ENCODE measurements around the gene COLGALT1. TPM values are rescaled to one million over a fixed set of nuclear protein-coding genes. Genes with fewer than 3 reads are reported as not detected.

Gene COLGALT1
- polyA plus RNA-seq, 1 of the 3 experiments (the other 2 are of a cell fraction): 83.8 TPM

DNA sequence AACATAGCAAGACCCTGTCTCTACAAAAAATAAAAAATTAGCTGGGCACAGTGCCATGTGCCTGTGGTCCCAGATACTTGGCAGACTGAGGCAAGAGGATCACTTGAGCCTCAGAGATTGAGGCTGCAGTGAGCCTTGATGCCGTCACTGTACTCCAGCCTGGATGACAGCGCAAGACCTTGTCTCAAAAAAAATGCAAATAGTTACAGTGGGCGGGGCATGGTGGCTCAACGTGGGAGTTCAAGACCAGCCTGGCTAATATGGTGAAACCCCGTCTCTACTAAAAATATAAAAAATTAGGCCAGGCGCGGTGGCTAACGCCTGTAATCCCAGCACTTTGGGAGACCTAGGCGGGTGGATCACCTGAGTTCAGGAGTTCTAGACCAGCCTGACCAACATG is 35.5 kb upstream of the COLGALT1 start:
- ChIA-PET POLR2A (no interaction called here), CTCF (interaction anchor here (0.9 to 2.0 kb wide), 3 partner anchors 13 to 336 kb away, joined by 3 to 4 read pairs (median 3); no protein-coding TSS in a partner anchor)
- H2AFZ ChIP-seq (ENCODE audit: low read depth): no peak overlapping the region
- no peaks in the 10 kb centered on the region for H3K4me1 ChIP-seq (ENCODE audit: control insufficient read depth in 1 of 2, insufficient read depth in 2 of 2, low read depth in 1 of 2, low read length in 1 of 2)
- TF ChIP-seq POLR2AphosphoS5 (IDR thresholded peaks at IDR 0.05; ENCODE audit: low read depth, low read length) (no peak), USF1 (IDR thresholded peaks at IDR 0.05; ENCODE audit: borderline replicate concordance, low read depth) (no peak), RXRA (IDR thresholded peaks at IDR 0.05; ENCODE audit: borderline replicate concordance, low read depth) (no peak), IRF3 (IDR thresholded peaks at IDR 0.05; ENCODE audit: low read depth, low read length) (no peak), MEF2A (IDR thresholded peaks at IDR 0.05; ENCODE audit: borderline replicate concordance, low read depth) (no peak), NRF1 (IDR thresholded peaks at IDR 0.05; ENCODE audit: low read depth, low read length) (no peak), TCF12 (IDR thresholded peaks at IDR 0.05) (no peak), JUND (IDR thresholded peaks at IDR 0.05) (no peak), TAF1 (IDR thresholded peaks at IDR 0.05; ENCODE audit: borderline replicate concordance, low read depth, low read length) (no peak), YY1 (IDR thresholded peaks at IDR 0.05; ENCODE audit: low read depth) (no peak), GABPA (IDR thresholded peaks at IDR 0.05; ENCODE audit: low read depth) (no peak), TEAD4 (IDR thresholded peaks at IDR 0.05; ENCODE audit: borderline replicate concordance, insufficient read depth) (no peak), MXI1 (IDR thresholded peaks at IDR 0.05; ENCODE audit: low read depth, low read length) (no peak), SIN3A (IDR thresholded peaks at IDR 0.05; ENCODE audit: borderline replicate concordance, low read depth, low read length) (no peak)
- TF ChIP-seq, protein P1, sequence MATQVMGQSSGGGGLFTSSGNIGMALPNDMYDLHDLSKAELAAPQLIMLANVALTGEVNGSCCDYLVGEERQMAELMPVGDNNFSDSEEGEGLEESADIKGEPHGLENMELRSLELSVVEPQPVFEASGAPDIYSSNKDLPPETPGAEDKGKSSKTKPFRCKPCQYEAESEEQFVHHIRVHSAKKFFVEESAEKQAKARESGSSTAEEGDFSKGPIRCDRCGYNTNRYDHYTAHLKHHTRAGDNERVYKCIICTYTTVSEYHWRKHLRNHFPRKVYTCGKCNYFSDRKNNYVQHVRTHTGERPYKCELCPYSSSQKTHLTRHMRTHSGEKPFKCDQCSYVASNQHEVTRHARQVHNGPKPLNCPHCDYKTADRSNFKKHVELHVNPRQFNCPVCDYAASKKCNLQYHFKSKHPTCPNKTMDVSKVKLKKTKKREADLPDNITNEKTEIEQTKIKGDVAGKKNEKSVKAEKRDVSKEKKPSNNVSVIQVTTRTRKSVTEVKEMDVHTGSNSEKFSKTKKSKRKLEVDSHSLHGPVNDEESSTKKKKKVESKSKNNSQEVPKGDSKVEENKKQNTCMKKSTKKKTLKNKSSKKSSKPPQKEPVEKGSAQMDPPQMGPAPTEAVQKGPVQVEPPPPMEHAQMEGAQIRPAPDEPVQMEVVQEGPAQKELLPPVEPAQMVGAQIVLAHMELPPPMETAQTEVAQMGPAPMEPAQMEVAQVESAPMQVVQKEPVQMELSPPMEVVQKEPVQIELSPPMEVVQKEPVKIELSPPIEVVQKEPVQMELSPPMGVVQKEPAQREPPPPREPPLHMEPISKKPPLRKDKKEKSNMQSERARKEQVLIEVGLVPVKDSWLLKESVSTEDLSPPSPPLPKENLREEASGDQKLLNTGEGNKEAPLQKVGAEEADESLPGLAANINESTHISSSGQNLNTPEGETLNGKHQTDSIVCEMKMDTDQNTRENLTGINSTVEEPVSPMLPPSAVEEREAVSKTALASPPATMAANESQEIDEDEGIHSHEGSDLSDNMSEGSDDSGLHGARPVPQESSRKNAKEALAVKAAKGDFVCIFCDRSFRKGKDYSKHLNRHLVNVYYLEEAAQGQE (IDR thresholded peaks at IDR 0.05; ENCODE audit: low read depth, low read length): no peak
- TF ChIP-seq, protein P2, sequence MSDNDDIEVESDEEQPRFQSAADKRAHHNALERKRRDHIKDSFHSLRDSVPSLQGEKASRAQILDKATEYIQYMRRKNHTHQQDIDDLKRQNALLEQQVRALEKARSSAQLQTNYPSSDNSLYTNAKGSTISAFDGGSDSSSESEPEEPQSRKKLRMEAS (IDR thresholded peaks at IDR 0.05; ENCODE audit: low read depth): no peak
- TF ChIP-seq, protein P3, sequence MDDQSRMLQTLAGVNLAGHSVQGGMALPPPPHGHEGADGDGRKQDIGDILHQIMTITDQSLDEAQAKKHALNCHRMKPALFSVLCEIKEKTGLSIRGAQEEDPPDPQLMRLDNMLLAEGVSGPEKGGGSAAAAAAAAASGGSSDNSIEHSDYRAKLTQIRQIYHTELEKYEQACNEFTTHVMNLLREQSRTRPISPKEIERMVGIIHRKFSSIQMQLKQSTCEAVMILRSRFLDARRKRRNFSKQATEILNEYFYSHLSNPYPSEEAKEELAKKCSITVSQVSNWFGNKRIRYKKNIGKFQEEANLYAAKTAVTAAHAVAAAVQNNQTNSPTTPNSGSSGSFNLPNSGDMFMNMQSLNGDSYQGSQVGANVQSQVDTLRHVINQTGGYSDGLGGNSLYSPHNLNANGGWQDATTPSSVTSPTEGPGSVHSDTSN (IDR thresholded peaks at IDR 0.05): no peak
- H3K4me2 ChIP-seq: no peak overlapping the region
- no peaks in the 10 kb centered on the region for H3K9me2 ChIP-seq
- H3F3A ChIP-seq (replicated peaks; ENCODE audit: insufficient read depth): peaks cover 2% of the 10 kb centered on the region
- no peaks in the 10 kb centered on the region for H4K20me1 ChIP-seq (ENCODE audit: insufficient read depth)
- no peak for DNase-seq
- H3K79me2 ChIP-seq (ENCODE audit: insufficient read depth): no peaks in the 10 kb centered on the region
- 96% methylated on average over 9 of the region's 9 CpGs for WGBS (ENCODE audit: low lambda C conversion rate)
- no peak overlapping the region for H3K4me3 ChIP-seq (ENCODE audit: low read depth in 2 of 2, low read length in 1 of 2)
- H3K9me3 ChIP-seq: peaks cover 10% of the 10 kb centered on the region
- no peaks in the 10 kb centered on the region for H3K27me3 ChIP-seq (ENCODE audit: insufficient read depth)
- no peak overlapping the region for H3K27ac ChIP-seq (ENCODE audit: low read depth in 2 of 2, low read length in 1 of 2)
- H3K36me3 ChIP-seq (replicated peaks in 1 of 2; ENCODE audit: control insufficient read depth in 1 of 2, insufficient read depth in 2 of 2, low read length in 1 of 2): peaks cover 16 to 38% of the 10 kb centered on the region in 2 experiments
- H3K9ac ChIP-seq: no peak overlapping the region

Data from SK-N-SH (cell line).